Activated CD8-positive, alpha-beta memory T cell treated with anti-CD3 and anti-CD28 coated beads, Interleukin-2, amount 50 U/mL, for 24 hours (primary cell): Measurements from ENCODE around the gene TMEM117.

Experiments used
- DNase-seq: peaks from one replicate; pipeline ENCODE4 v3.0.0-alpha.2; 2020; ENCODE audit errors: extremely low read depth

TMEM117 gene

GRCh38 chr12:43835656-43836474 lies at the start of gene TMEM117:
Gene TMEM117, plus strand, starts transcription at chr12:43836081.
- DNase-seq = no peak

GRCh38 chr12:43786899-43787693 lies 48.8 kb upstream of the TMEM117 start:
- DNase-seq = no peak

- no peak for DNase-seq
Measured at GRCh38 chr12:43789941-43790340, 45.9 kb upstream of the TMEM117 start.

- no peak for DNase-seq
Measured at GRCh38 chr12:43795716-43796280, 40.1 kb upstream of the TMEM117 start.

GRCh38 chr12:43797561-43798217 lies 38.2 kb upstream of the TMEM117 start:
- DNase-seq = no peak

- no peak for DNase-seq
Measured at GRCh38 chr12:43805149-43805859, 30.6 kb upstream of the TMEM117 start.

- peak; percentile 63 for DNase-seq
Measured at GRCh38 chr12:43805860-43806736, 29.8 kb upstream of the TMEM117 start, which contains the start of gene TWF1. Gene TWF1, minus strand, starts transcription at chr12:43806317. Its CDS starts 72 bp downstream, at chr12:43806245.

GRCh38 chr12:43806737-43807072 lies 29.2 kb upstream of the TMEM117 start:
- no peak for DNase-seq

- DNase-seq = no peak
Measured at GRCh38 chr12:43807386-43807785, 28.5 kb upstream of the TMEM117 start.

GRCh38 chr12:43812057-43812456 lies 23.8 kb upstream of the TMEM117 start:
- no peak for DNase-seq

- DNase-seq = no peak
Measured at GRCh38 chr12:43812926-43813325, 23.0 kb upstream of the TMEM117 start.

- no peak for DNase-seq
Measured at GRCh38 chr12:43815416-43815815, 20.5 kb upstream of the TMEM117 start.

GRCh38 chr12:43816168-43816567 lies 19.7 kb upstream of the TMEM117 start:
- no peak for DNase-seq

- no peak for DNase-seq
Measured at GRCh38 chr12:43824207-43824775, 11.6 kb upstream of the TMEM117 start.

GRCh38 chr12:43826681-43827080 lies 9.2 kb upstream of the TMEM117 start:
- no peak for DNase-seq

- no peak for DNase-seq
Measured at GRCh38 chr12:43827093-43827492, 8.8 kb upstream of the TMEM117 start.

- no peak for DNase-seq
Measured at GRCh38 chr12:43832463-43833168, 3.3 kb upstream of the TMEM117 start.

GRCh38 chr12:43835264-43835655 lies 621 bp upstream of the TMEM117 start:
- no peak for DNase-seq

- no peak for DNase-seq
Measured at GRCh38 chr12:43836475-43836989, 651 bp downstream of the TMEM117 start.
